Gastrocnemius medialis (tissue), 4 donors: Measurements from ENCODE around the gene WDR35. TPM values are rescaled to one million over a fixed set of nuclear protein-coding genes. Genes with fewer than 3 reads are reported as not detected.

Source experiments
- ATAC-seq, 2 donors: fragments of 150-250 bp; one replicate each; pipeline ENCODE4 v1.9.1; 2016
- DNase-seq, 2 donors: peaks; one replicate each; pipeline ENCODE4 v3.0.0-alpha.2; 2019
- H3K27ac ChIP-seq, 4 donors: fragments of 200-600 bp; sonication (generic); 1 replicate in 1 of 4; 2 replicates in 3 of 4; pipeline ENCODE4 v1.5.1; 2016 to 2018; ENCODE audit warnings: mild to moderate bottlenecking in 2 of 4, moderate library complexity in 1 of 4
- H3K27me3 ChIP-seq, 3 donors: fragments of 200-600 bp; sonication (generic) in 2 of 3; 1 replicate in 1 of 3; 2 replicates in 2 of 3; pipeline versions ENCODE4 v1.5.1 to v1.6.0; 2016 to 2019; ENCODE audit warnings: mild to moderate bottlenecking in 1 of 3, moderate library complexity in 1 of 3
- H3K36me3 ChIP-seq, 2 donors: fragments of 200-600 bp; sonication (generic) in 1 of 2; one replicate each; pipeline ENCODE4 v1.5.1; 2017 to 2018
- H3K4me1 ChIP-seq, 2 donors: fragments of 200-600 bp; sonication (generic) in 1 of 2; one replicate each; pipeline ENCODE4 v1.5.1; 2016 to 2017; ENCODE audit warnings: mild to moderate bottlenecking in 2 of 2
- H3K4me3 ChIP-seq, 4 donors: fragments of 200-600 bp; sonication (generic) in 3 of 4; 1 replicate in 1 of 4; 2 replicates in 3 of 4; pipeline ENCODE4 v1.5.1; 2016 to 2019; ENCODE audit warnings: mild to moderate bottlenecking in 2 of 4
- H3K9me3 ChIP-seq, 3 donors: fragments of 200-600 bp; sonication (generic) in 2 of 3; 1 replicate in 1 of 3; 2 replicates in 2 of 3; pipeline ENCODE4 v1.5.1; 2016 to 2019
- CTCF ChIP-seq, 5 experiments: fragments of 450-650 bp in 3 of 5; fragments of 200-600 bp in 2 of 5; sonication (generic) in 2 of 5; IDR thresholded peaks in 4 of 5; conservative IDR thresholded peaks in 1 of 5; 1 replicate in 4 of 5; 2 replicates in 1 of 5; pipeline ENCODE4 v1.5.1; 2016 to 2019; ENCODE audit warnings: antibody characterized with exemption in 5 of 5, mild to moderate bottlenecking in 3 of 5, moderate library complexity in 3 of 5
- POLR2A ChIP-seq, 2 donors: fragments of 450-650 bp; IDR thresholded peaks; one replicate each; pipeline ENCODE4 v1.6.1; 2017; ENCODE audit warnings: antibody characterized with exemption in 2 of 2, mild to moderate bottlenecking in 2 of 2, moderate library complexity in 2 of 2
- in situ Hi-C, 4 donors: fragments of 200-750 bp; cut with MboI; loops; one replicate each; pipeline versions ENCODE4 v1.15.0 to v1.8.0; 2017; ENCODE audit warnings: low sequenced_read_pairs in 4 of 4
- intact Hi-C: fragments of 100-400 bp; cut with DNase I; formaldehyde crosslinking; loops from one replicate; pipeline ENCODE4 v1.15.1; 2023; ENCODE audit warnings: low total_unique reads
- total RNA-seq, 4 donors: library from RNA; depleted of rRNA; stranded (reverse); fragments of >200 nt; gene quantifications; one replicate each; pipeline versions ENCODE4 v1.1.0 to v1.2.3, GENCODE V29; 2016

The WDR35 gene
- total RNA-seq, 4 donors from 2014 or later = 3.3 to 4.5 (median 3.7) TPM

- Histone ChIP-seq H3K27me3 (peaks cover 7 to 17% (median 17%) of the 10 kb centered on the region in 3 donors), H3K27ac (peak overlapping the region in 3 of 4 donors; percentile 6 to 64 (median 47)), H3K4me3 (peak overlapping the region; percentile 56 to 73 (median 58)), H3K4me1 (peaks cover 0 to 10% of the 10 kb centered on the region in 2 donors), H3K9me3 (no peaks in the 10 kb centered on the region), H3K36me3 (no peaks in the 10 kb centered on the region)
- TF ChIP-seq CTCF (IDR thresholded peaks at IDR 0.05 in 4 of 5, conservative IDR thresholded peaks at IDR 0.05 in 1 of 5) (no peak), POLR2A (IDR thresholded peaks at IDR 0.05) (no peak)
- DNase-seq (no peak), ATAC-seq (peak; percentile 37 to 54)
- intact Hi-C loops (no loop called here), in situ Hi-C loops (no loop called here)
Observed at GRCh38 chr2:20013126-20013849, 23.4 kb upstream of the WDR35 start.

GRCh38 chr2:20012282-20013125 is 22.6 kb upstream of the WDR35 start, which contains the start of gene MATN3:
Gene MATN3, minus strand, starts transcription at chr2:20012668. Its CDS starts 37 bp downstream, at chr2:20012631.
- H3K4me1 ChIP-seq = peaks cover 0 to 10% of the 10 kb centered on the region in 2 donors
- H3K4me3 ChIP-seq = peak within 1 kb of the TSS; percentile 56 to 73 (median 58)
- TF ChIP-seq POLR2A (IDR thresholded peaks at IDR 0.05) = no peak
- in situ Hi-C loops = no loop called here
- no peaks in the 10 kb centered on the region for H3K9me3 ChIP-seq
- ATAC-seq (peak; percentile 48 to 72), DNase-seq (no peak)
- H3K36me3 ChIP-seq = no peaks in the 10 kb centered on the region
- intact Hi-C loops = no loop called here
- H3K27me3 ChIP-seq = peaks cover 10 to 17% (median 17%) of the 10 kb centered on the region in 3 donors
- H3K27ac ChIP-seq = peak within 1 kb of the TSS in 3 of 4 donors; percentile 6 to 64 (median 47)

GRCh38 chr2:20012032-20012281 is 22.1 kb upstream of the WDR35 start:
- TF ChIP-seq POLR2A (IDR thresholded peaks at IDR 0.05) = no peak
- no peak for TF ChIP-seq CTCF (IDR thresholded peaks at IDR 0.05 in 4 of 5, conservative IDR thresholded peaks at IDR 0.05 in 1 of 5)
- intact Hi-C loops (no loop called here), in situ Hi-C loops (no loop called here)
- Histone ChIP-seq H3K4me1 (peaks cover 0 to 10% of the 10 kb centered on the region in 2 donors), H3K27me3 (peaks cover 10 to 17% (median 17%) of the 10 kb centered on the region in 3 donors), H3K4me3 (peak overlapping the region; percentile 56 to 73 (median 58)), H3K9me3 (no peaks in the 10 kb centered on the region), H3K36me3 (no peaks in the 10 kb centered on the region), H3K27ac (no peak overlapping the region)
- ATAC-seq = no peak
- no peak for DNase-seq

- ATAC-seq = no peak
- H3K4me1 ChIP-seq = peaks cover 0 to 10% of the 10 kb centered on the region in 2 donors
- intact Hi-C loops (no loop called here), in situ Hi-C loops (no loop called here)
- no peaks in the 10 kb centered on the region for H3K36me3 ChIP-seq
- H3K27ac ChIP-seq = no peak overlapping the region
- no peaks in the 10 kb centered on the region for H3K9me3 ChIP-seq
- DNase-seq = no peak
- H3K4me3 ChIP-seq = peak overlapping the region in 1 of 4 donors; percentile 73
- peaks cover 10 to 17% (median 17%) of the 10 kb centered on the region in 3 donors for H3K27me3 ChIP-seq
- TF ChIP-seq CTCF (IDR thresholded peaks at IDR 0.05 in 4 of 5, conservative IDR thresholded peaks at IDR 0.05 in 1 of 5) (no peak), POLR2A (IDR thresholded peaks at IDR 0.05) (no peak)
Observed at GRCh38 chr2:20011276-20012031, 21.5 kb upstream of the WDR35 start.
